ENCODE measurements around the gene TCERG1L. TPM values are rescaled to one million over a fixed set of nuclear protein-coding genes. Genes with fewer than 3 reads are reported as not detected.
"Not testable (repeated sequence)": the region's sequence is repeated elsewhere in the genome, so short reads cannot be mapped to it uniquely, and the experiment has no call there.

The TCERG1L gene
- total RNA-seq, 2 donors from 2014 or later = not detected

GRCh38 chr10:131238669-131239280, 72.7 kb downstream of the TCERG1L start:
- DNase-seq (ENCODE audit: low spot score) (no peak), ATAC-seq (ENCODE audit: insufficient number of reproducible peaks, low FRiP score, low read depth) (no peak)
- no peaks in the 10 kb centered on the region for H3K27me3 ChIP-seq (replicated peaks; ENCODE audit: insufficient read depth)
- H3K9me3 ChIP-seq = no peaks in the 10 kb centered on the region
- TF ChIP-seq, protein P1, sequence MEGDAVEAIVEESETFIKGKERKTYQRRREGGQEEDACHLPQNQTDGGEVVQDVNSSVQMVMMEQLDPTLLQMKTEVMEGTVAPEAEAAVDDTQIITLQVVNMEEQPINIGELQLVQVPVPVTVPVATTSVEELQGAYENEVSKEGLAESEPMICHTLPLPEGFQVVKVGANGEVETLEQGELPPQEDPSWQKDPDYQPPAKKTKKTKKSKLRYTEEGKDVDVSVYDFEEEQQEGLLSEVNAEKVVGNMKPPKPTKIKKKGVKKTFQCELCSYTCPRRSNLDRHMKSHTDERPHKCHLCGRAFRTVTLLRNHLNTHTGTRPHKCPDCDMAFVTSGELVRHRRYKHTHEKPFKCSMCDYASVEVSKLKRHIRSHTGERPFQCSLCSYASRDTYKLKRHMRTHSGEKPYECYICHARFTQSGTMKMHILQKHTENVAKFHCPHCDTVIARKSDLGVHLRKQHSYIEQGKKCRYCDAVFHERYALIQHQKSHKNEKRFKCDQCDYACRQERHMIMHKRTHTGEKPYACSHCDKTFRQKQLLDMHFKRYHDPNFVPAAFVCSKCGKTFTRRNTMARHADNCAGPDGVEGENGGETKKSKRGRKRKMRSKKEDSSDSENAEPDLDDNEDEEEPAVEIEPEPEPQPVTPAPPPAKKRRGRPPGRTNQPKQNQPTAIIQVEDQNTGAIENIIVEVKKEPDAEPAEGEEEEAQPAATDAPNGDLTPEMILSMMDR (IDR thresholded peaks at IDR 0.05) = no peak
- H3K36me3 ChIP-seq = no peaks in the 10 kb centered on the region
- H3K4me3 ChIP-seq = no peak overlapping the region
- no peak overlapping the region for H3K27ac ChIP-seq
- H3K4me1 ChIP-seq (ENCODE audit: control insufficient read depth in 1 of 2, low read depth in 2 of 2) = no peaks in the 10 kb centered on the region

DNA sequence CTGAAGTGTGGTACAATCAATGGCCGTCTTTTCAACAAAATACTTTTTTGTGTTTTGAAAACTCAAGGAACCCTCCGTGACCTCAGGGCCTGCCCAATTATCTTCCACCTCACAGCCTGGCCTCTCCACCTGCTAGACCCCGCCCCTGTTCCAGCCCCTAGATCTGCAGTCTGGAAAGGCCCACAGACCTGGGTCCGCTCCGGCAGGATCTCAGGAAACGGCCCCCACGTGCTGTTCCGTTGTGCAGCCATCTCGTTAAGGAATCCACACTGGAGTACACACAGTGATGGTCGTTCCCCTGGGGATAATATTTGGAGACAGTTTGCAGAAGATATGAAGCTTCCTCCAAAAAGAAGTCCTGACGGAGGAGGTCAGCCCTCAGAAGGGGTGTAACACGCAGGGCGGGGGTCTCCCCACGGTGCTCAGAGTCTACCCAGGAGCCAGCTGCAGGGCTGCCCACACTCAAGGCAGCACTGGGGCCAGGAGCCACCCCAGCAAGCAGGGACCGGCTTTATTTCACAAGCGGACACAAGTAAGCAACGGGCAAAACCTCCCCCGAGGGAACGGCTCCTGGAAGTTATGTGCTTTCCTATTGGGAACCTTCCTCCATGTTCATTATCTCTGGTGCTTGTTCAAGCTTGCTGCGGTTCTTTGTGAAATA, 73.4 kb downstream of the TCERG1L start:
- no peak overlapping the region for H3K4me3 ChIP-seq
- no peaks in the 10 kb centered on the region for H3K9me3 ChIP-seq
- no peaks in the 10 kb centered on the region for H3K36me3 ChIP-seq
- TF ChIP-seq, protein P1 (IDR thresholded peaks at IDR 0.05) = no peak
- no peak for DNase-seq (ENCODE audit: low spot score)
- no peaks in the 10 kb centered on the region for H3K4me1 ChIP-seq (ENCODE audit: control insufficient read depth in 1 of 2, low read depth in 2 of 2)
- H3K27me3 ChIP-seq (replicated peaks; ENCODE audit: insufficient read depth) = no peaks in the 10 kb centered on the region
- no peak overlapping the region for H3K27ac ChIP-seq
- no peak for ATAC-seq (ENCODE audit: insufficient number of reproducible peaks, low FRiP score, low read depth)

- H3K9me3 ChIP-seq; H3K27me3 ChIP-seq (replicated peaks; ENCODE audit: insufficient read depth); H3K27ac ChIP-seq; H3K4me3 ChIP-seq; H3K36me3 ChIP-seq; H3K4me1 ChIP-seq (ENCODE audit: control insufficient read depth in 1 of 2, low read depth in 2 of 2); ATAC-seq (ENCODE audit: insufficient number of reproducible peaks, low FRiP score, low read depth); DNase-seq (ENCODE audit: low spot score): not testable (repeated sequence)
Observed at GRCh38 chr10:131234606-131235005, 76.9 kb downstream of the TCERG1L start.

GRCh38 chr10:131233611-131234258, 77.8 kb downstream of the TCERG1L start:
- H3K9me3 ChIP-seq = no peaks in the 10 kb centered on the region
- no peaks in the 10 kb centered on the region for H3K27me3 ChIP-seq (replicated peaks; ENCODE audit: insufficient read depth)
- TF ChIP-seq, protein P1 (IDR thresholded peaks at IDR 0.05) = no peak
- H3K27ac ChIP-seq = no peak overlapping the region
- H3K4me3 ChIP-seq = no peak overlapping the region
- no peaks in the 10 kb centered on the region for H3K36me3 ChIP-seq
- DNase-seq (ENCODE audit: low spot score) (no peak), ATAC-seq (ENCODE audit: insufficient number of reproducible peaks, low FRiP score, low read depth) (no peak)
- H3K4me1 ChIP-seq (ENCODE audit: control insufficient read depth in 1 of 2, low read depth in 2 of 2) = no peaks in the 10 kb centered on the region

- Histone ChIP-seq H3K27ac (no peak overlapping the region), H3K36me3 (no peaks in the 10 kb centered on the region), H3K27me3 (replicated peaks; ENCODE audit: insufficient read depth) (no peaks in the 10 kb centered on the region), H3K4me1 (ENCODE audit: control insufficient read depth in 1 of 2, low read depth in 2 of 2) (no peaks in the 10 kb centered on the region), H3K4me3 (no peak overlapping the region), H3K9me3 (no peaks in the 10 kb centered on the region)
- DNase-seq (ENCODE audit: low spot score) = no peak
- no peak for ATAC-seq (ENCODE audit: insufficient number of reproducible peaks, low FRiP score, low read depth)
- TF ChIP-seq, protein P1 (IDR thresholded peaks at IDR 0.05) = no peak
Observed at GRCh38 chr10:131231965-131232541, 79.5 kb downstream of the TCERG1L start.

Data from thoracic aorta (tissue), 2 donors.